IPS-NIHi7 (cell line): ENCODE measurements around the gene GINS1.

Experiments
- DNase-seq: peaks from one replicate; pipeline ENCODE4 v3.0.0; 2012; ENCODE audit warnings: mixed read lengths; ENCODE audit errors: extremely low spot score

Gene GINS1

DNA sequence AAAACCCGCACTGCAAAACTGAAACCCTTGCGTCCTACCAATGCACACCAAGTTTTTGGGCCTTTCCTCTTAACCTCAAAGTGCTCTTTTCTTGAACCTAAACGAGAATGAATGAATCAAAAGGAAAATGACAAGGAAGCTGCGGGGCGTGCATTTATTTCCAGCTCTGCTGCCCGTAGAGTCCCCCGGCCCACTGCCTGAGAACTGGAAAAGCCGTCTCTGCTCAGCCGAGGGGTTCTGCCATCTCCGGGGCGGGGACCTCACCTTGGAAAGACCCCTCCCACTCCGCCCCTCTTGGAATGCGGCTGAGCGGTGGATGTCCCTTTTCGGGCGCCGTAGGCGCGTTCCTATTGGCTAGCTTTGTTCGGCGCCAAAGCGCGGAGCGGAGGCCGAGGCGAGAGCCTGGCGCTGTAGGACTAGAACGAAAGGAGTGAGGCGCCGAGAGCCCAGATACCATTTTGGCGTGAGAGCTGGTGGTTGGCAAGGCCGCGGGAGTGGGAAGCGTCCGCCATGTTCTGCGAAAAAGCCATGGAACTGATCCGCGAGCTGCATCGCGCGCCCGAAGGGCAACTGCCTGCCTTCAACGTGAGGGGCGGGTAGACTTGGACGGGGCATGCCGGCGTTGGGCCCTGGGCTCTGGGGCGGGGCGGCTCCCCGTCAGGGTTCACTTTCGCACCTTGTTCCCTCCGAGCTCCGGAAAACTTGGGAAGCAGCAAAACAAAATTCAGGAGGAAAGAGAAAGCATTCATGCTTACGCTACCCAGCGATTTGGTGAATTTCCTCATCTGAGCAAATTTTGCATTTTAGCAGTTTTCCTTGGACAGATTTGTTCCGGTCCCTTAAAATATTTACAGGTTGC, at the start of gene GINS1:
GINS1 (plus strand) TSS at position 363 of the 859 bp plus-strand sequence; CDS start at position 511, 148 bp downstream.
- DNase-seq, result peak; percentile 98

DNA sequence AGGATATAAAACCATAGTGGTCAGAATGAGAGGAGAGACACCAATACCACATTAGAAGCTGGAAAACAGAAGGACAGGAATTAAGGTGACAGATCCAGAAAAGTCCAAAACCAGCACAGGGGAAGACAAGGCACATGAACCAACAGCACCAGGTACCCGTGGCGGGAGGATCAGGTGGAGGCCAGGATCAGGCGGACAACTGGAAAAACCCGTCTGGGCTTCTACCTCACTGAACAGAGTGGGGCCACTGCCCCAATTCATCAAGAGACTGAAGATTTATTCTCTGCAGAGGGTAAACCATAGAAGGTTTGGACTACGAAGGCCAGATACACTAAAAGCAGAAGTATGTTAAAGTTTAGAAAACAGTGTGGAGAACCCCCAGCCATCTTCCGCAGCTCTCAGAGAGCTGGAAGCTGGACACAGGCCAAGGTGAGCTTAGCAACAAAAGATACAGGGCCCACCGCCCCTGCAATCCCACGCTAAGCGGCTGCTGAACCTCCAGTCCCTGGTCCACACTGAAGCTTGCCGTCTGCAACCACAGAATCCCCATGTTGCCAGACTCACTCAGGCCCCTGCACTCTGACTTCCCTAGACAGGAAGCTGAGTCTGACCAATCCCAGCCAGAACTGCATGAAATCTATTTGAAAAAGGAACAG, 46.7 kb upstream of the GINS1 start:
- DNase-seq, result no peak

DNA sequence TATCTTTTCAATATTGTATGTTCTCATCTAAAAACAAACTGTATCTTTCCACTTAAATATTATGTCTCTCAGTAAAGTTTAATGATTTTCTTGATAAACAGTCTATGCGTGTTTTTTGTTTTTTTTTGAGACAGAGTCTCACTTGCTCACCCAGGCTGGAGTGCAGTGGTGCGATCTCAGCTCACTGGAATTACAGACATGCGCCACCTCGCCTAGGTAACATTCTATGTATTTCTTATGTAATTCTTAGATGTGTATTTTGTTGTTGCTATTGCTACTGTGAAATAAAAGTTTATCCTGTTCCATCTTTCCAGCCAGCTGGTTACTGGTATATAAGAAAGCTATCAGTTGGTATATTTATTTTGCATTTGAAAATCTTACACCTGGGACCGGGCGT, 46.2 kb upstream of the GINS1 start:
- DNase-seq, result no peak

DNA sequence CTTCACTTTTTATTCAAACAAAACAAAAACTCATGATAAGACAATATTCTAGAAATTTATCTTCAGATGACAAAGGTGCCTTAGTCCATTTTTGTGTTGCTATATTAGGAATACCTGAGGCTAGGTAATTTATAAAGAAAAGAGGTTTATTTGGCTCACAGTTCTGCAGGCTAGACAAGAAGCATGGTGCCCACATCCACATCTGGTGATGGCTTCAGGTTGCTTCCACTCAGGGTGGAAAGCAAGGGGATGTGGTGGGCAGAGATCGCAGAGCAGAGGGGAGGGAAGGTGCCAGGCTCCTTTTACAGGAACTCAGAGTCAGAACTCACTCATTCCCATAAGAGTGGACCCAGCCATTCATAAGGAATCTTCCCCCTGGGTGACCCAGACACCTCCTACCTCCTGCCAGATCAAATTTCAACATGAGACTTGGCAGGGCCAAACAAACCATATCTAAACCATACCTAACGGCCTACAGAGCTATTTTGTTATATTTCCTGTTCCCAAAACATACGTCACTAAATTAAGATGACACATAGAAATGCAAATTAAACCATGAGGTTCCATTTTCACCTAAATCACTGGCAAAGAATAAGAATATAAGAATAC, 43.2 kb upstream of the GINS1 start:
- DNase-seq, result no peak

DNA sequence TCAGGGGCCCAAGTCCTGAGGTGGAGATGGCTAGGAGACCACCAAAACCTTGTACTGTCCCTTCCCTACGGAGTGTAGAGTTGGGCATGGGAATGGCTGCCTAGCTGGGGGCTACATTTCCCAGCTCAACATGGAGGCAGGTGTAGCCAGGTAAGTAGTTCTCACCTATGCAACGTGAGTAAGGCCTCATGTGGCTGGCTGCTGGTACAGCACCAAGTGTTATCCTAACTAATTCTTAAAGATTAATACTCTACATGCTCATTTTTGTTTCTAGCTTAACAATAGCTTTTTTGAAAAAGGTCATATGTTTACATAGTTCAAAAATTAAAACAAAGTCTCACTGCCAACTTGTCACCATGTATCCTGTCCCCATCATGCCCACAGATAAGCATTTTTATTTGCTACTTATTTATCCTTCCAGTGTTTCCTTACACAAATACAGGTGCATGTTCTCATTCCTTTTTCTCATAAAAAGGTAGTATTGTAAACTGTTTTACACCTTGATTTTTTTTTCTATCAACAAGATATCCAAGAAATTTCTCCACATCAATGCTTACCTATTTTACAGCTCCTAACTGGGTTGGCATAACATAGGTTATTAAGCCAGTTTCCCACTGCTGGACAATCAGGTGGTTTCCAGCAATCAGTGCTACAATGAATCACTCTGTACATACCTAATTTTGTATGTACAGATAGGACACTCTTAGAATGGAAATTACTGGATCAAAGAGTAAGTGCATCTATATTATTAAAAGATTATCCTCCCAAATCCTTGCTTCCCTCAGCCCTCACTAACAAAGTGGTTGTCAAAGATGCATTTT, 42.4 kb upstream of the GINS1 start:
- DNase-seq, result no peak

DNA sequence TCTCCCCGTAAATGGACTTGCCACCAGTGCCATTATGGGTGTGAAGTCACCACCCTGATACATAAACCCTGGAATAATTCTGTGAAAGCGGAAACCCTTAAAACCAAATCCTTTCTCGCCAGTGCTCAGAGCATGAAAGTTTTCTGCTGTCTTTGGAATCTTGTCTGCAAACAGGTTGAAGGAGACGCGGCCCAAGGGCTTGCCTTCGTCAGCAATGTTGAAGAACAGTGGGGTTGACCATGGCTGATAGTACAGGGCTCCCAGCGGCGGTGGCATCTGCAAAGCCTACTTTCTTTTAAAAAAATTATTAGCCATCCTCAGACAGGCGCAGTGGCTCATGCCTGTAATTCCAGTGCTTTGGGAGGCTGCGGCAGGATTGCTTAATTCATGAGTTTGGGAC, 38.9 kb upstream of the GINS1 start:
- no peak for DNase-seq

DNA sequence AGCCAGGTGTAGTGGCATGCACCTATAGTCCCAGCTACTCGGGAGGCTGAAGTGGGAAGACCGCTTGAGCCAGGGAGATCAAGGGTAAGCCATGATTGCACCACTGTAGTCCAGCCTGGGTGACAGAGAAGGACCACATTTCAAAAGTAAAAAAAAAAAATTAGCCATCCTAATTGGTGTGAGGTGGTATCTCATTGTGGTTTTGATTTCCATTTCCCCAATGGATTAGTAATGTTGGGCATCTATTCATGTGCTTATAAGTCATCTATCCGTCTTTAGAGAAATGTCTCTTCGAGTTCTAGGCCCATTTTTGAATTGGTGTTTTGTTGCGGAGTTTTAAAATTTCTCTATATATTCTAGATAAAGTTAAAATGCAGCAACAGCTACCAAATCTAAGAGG, 38.5 kb upstream of the GINS1 start:
- DNase-seq, result no peak

DNA sequence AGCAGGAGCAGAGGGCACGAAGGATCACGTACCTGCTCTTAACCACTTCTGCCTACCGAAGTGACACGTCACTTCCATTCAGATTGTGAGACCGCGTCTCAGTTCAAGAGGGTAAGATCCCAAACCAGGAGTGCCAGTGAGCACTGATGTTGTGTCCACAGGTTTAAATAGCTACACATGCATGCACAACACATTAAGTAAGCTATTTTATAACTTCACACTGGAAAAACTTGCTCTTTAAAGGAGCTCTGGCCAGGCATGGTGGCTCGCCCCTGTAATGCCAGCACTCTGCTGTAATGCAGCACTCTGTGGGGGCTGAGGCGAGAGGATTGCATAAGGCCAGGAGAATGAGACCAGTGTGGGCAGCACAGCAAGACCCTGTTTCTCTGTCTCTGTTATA, 37.9 kb upstream of the GINS1 start:
- DNase-seq, result no peak

DNA sequence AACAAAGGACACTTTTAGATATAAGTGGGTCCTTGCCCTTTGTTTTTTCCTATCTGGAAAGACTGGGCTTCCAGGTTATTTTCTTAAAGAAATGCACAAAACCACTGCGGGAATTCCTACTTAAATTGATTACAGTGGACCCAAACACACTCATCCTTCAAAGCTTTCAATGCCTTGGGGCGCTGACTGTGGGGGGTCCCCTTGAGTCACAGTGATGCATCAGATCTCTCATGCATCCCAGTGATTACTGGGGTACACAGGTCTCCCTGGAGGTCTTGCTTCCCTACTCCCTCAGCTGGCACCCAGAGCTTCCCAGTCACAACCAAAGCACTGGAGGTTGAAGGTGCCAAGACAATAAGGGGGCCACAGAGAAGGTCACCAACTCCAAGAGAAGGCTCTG, 37.5 kb upstream of the GINS1 start:
- DNase-seq, result no peak

DNA sequence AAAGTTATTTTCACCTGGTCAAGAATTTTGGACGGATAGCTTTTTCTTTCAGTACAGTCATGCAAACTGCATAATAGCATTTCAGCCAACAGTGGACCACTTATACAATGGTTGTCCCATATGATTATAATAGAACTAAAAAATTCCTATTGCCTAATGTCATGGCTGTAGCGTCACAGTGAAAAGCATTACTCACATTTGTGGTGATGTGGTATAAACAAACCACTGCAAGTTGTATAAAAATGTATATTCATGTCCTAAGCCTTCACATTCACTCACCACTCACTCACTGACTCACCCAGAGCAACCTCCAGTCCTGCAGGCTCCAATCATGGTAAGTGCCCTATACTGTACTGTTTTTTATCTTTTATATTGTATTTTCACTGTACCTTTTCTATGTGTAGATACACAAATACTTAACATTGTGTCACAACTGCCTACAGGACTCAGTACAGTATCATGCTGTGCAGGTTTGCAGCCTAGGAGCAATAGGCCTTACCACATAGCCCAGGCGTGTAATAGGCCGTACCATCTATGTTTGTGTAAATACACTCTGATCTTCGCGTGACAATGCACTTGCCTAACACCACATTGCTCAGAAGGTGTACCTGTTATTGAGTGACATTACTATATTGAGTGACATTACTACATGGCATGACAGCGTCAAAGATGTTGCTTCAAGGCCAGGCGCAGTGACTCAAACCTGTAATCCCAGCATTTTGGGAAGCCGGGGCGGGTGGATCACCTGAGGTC, 34.7 kb upstream of the GINS1 start:
- no peak for DNase-seq

DNA sequence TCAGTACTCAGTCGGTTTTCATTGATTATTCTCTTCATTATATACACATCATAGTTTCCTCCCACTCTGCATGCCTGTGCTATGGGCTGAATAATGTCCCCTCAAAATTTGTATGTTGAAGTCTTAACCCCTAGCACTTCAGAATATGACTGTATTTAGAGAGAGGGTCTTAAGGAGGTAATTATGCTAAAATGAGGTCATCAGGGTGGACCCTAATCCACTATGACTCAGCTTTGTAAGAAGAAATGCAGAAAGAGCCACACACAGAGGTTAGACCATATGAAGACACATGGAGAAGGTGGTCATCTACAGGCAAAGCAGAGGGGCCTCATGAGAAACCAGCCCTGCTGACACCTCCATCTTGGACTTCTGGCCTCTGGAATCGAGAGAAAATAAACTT, 32.6 kb upstream of the GINS1 start:
- DNase-seq, result no peak

DNA sequence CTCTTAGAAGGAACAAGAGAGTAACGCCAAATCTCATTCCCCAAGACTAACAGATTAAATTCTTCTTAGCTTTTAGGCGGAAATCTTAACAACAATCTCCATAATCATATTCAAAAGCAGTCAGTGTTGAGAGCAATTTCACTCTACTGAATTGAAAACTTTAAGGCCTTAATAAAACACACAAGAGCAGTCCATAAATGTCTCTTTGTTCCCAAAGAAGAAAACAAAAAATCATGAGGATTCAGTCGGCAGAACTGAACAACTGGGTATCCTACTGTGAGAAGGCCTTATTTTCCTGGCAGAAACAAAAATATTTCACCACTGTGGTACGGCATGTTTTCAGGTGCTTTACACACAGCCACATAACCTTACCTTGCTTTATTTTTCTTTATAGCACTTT, 31.2 kb upstream of the GINS1 start:
- DNase-seq, result no peak

DNA sequence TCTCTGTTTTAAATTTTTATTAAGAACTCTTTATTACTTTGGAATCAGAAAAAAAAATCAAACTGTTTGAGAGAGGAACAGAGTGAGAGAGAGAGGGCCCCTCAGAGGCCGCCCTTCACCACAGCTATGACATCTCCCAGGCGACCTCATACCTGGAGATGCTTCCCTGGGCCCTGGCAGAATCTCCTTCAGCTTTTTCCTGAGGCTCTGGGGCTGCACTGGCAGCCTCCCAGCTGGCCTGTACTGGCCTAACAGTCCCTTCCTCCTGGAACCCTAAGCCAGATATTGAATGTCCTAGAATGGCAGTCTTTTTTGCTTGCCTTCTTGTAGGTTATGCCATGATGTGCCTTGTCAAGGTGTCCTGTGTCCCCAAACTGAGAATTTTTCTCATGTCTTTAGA, 30.6 kb upstream of the GINS1 start:
- DNase-seq, result no peak

DNA sequence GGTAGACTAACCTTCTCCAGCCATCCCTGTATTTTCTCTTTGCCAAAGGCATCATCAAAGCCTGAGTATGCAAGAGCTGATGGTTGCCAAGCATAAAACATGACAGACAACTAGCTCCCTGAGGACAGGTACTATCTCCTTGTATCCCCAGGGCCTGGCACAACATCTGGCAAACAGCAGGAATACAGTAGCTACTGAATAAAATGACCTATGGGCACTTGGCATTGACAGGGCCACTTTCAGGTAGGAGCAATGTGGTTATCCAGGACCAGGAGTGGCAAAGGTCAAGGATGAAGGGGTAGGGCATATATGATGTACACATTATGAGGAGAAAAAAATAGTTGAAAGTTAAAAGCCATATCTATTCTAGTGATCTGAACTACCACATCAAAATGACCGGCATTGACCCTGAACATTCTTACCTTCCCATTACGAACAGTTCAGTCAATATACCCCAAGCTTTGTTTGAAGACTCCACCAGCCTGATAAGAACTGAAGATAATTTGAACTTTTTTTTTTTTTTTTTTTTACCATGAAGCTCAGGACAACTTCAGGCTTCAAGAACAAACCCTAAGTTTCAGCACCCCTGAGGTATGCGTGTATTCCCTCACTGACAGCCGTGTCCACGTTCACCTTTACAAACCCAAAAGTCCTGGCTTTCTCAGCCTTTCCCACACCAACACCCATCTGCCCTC, 29.1 kb upstream of the GINS1 start:
- DNase-seq, result no peak

DNA sequence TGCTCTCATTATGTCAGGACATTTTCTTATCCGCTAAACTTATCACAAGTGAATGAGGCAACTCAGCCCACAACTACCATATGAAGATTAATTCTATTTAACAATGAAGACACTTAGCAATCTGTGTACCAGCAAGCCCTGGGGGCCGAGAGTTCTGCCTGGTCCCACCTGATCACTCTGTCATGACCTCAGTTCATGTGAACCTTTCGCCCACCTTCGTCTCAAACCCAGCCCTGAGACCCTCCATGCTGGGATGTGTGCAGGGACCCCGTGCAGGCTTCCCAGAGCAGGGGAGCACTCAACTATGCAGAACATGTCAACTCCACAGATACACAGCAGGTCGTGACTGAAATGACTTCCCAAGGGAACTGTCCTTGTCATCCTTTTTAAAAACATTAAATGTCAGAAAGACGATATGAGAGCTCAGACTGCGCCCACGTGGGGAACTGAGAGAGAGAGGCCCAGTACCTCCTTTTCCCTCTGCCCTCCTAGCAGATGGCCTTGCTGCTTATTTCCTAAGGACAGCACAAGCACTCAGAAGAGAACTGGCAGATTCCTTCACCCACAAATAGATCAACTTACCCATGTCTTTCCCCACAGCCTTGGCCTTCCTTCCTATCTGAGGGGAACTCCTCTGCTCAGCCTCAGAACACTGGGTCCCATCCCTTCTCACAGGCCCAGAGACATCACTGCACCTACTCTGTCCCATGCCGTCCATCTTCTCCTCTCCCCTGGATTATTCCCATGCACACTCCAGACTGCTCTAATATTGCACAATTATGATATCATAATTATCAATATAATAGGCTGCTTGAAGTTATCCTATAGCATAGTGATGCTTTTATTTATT, 28.4 kb upstream of the GINS1 start:
- DNase-seq, result no peak

DNA sequence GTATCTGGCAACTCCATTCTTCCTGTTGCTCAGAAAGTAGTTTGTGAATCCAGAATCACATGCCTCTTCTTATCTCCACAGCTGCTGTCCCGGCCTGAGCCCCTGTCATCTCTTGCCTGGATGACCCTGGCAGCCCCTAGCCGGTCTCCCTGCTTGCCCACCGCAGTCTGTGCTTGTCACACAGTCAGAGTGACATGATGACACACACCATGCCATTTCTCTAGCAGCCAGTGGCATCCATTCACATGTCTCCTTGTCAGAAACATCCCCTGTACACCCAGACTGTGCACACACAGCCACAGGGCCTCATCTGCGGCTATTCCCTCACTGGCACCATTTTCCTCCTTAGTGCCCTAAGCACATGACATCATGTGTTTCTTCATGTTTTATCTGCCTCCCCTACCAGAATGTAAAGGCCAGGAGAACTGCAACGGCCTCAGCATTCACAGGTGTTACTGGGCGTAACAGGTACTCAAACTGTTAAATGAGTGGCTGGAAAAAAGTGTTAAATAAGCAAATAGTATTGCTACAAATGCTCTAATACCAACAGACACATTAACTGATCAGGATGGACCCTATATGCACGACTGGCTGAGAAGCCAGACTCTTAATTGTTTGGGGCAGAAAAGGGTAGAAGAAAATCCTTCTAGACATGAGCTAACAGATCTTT, 26.4 kb upstream of the GINS1 start:
- DNase-seq, result no peak

DNA sequence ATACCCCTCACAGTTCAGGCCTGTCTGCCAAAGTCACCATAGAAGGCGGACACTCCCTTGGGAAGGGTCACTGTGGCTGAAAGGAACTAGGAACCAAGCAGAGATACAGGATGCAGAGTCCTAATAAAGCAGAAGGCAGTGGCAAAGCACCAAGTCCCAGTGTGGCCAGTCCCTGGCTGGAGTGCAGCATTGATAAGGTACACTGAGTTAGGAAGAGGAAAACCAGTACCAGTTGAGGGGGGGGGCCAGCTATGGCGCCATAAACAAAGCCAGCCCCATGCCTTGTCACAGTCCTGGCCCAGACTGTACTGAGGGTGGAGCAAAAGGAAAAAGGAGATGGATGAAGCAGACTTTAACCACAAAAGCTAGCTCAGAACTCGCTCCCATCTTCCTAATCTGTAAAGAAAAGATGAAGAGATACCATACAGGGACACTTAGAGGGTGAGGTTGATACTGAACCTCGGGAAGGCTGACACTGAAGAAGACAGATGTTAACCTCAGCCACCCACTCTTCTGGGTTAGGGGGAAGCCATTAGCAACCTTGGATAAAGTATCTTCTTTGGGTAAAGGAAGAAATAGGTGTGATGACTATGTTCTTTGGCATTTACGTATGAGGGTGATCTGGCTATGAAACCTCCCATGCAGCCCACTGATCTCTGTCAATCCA, 24.6 kb upstream of the GINS1 start:
- no peak for DNase-seq

DNA sequence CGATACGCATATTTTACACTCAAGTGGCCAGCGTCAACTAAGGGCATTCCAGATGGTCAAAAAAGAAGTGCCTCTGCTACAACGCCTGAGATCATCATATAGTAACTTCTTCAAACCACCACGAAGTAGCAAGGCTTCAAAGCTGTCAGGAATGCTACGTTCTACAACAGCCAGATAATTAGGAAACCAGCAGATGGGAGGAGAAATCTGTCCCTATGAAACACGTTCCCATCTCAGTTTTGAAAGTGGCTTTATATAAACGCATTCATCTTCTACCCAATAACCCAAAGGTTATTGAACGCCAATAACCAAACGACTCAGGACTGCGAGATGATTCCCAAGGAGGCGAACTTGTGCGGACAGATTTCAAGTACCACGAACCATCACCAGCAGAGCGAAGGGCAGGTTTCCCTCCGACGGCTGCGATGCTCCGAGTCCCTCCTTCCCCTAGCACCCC, 18.0 kb upstream of the GINS1 start:
- no peak for DNase-seq
